ENCODE measurements around the gene ZNF614.

DNA sequence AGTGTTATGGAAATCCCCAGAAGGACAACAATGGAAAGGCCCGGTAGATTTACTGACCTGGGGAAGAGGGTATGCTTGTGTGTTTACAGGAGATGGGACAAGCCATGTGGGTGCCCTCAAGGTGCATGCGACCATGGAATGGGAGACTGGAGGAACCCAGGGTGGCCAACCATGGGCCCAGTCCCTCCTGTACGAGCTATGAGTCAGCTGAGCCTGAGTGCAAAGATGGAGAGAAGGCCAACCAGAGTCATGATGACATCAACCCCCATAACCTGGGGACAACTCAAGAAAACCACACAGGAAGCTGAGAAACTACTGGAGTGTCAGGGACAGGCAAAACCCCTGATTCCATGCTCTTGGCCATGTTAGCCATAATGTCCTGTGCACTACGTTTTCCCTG lies 49.3 kb downstream of the ZNF614 start:
- TF ChIP-seq FOSL1 (IDR thresholded peaks at IDR 0.05; ENCODE audit: low read depth) (no peak), POLR2A (IDR thresholded peaks at IDR 0.05; ENCODE audit: borderline replicate concordance, extremely low read depth, insufficient read depth, insufficient read length) (no peak), JUND (IDR thresholded peaks at IDR 0.05) (no peak), POLR2AphosphoS5 (IDR thresholded peaks at IDR 0.05; ENCODE audit: low read depth, low read length) (no peak), ZNF274 (IDR thresholded peaks at IDR 0.05; ENCODE audit: low read depth, low read length) (no peak), EZH2 (IDR thresholded peaks at IDR 0.05) (no peak), CEBPB (IDR thresholded peaks at IDR 0.05; ENCODE audit: low read depth) (no peak), ELF1 (IDR thresholded peaks at IDR 0.05; ENCODE audit: borderline replicate concordance, low read depth) (no peak), SIN3A (IDR thresholded peaks at IDR 0.05; ENCODE audit: low read depth) (no peak), SP1 (IDR thresholded peaks at IDR 0.05; ENCODE audit: low read depth) (no peak), YY1 (IDR thresholded peaks at IDR 0.05; ENCODE audit: extremely low read depth, insufficient replicate concordance, low read depth, low read length) (no peak)
- TF ChIP-seq, protein P1, sequence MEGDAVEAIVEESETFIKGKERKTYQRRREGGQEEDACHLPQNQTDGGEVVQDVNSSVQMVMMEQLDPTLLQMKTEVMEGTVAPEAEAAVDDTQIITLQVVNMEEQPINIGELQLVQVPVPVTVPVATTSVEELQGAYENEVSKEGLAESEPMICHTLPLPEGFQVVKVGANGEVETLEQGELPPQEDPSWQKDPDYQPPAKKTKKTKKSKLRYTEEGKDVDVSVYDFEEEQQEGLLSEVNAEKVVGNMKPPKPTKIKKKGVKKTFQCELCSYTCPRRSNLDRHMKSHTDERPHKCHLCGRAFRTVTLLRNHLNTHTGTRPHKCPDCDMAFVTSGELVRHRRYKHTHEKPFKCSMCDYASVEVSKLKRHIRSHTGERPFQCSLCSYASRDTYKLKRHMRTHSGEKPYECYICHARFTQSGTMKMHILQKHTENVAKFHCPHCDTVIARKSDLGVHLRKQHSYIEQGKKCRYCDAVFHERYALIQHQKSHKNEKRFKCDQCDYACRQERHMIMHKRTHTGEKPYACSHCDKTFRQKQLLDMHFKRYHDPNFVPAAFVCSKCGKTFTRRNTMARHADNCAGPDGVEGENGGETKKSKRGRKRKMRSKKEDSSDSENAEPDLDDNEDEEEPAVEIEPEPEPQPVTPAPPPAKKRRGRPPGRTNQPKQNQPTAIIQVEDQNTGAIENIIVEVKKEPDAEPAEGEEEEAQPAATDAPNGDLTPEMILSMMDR (IDR thresholded peaks at IDR 0.05 in 2 of 3, conservative IDR thresholded peaks at IDR 0.05 in 1 of 3; ENCODE audit: borderline replicate concordance in 1 of 3, insufficient read depth in 1 of 3, low read depth in 2 of 3, low read length in 2 of 3), result no peak
- TF ChIP-seq, protein P2, sequence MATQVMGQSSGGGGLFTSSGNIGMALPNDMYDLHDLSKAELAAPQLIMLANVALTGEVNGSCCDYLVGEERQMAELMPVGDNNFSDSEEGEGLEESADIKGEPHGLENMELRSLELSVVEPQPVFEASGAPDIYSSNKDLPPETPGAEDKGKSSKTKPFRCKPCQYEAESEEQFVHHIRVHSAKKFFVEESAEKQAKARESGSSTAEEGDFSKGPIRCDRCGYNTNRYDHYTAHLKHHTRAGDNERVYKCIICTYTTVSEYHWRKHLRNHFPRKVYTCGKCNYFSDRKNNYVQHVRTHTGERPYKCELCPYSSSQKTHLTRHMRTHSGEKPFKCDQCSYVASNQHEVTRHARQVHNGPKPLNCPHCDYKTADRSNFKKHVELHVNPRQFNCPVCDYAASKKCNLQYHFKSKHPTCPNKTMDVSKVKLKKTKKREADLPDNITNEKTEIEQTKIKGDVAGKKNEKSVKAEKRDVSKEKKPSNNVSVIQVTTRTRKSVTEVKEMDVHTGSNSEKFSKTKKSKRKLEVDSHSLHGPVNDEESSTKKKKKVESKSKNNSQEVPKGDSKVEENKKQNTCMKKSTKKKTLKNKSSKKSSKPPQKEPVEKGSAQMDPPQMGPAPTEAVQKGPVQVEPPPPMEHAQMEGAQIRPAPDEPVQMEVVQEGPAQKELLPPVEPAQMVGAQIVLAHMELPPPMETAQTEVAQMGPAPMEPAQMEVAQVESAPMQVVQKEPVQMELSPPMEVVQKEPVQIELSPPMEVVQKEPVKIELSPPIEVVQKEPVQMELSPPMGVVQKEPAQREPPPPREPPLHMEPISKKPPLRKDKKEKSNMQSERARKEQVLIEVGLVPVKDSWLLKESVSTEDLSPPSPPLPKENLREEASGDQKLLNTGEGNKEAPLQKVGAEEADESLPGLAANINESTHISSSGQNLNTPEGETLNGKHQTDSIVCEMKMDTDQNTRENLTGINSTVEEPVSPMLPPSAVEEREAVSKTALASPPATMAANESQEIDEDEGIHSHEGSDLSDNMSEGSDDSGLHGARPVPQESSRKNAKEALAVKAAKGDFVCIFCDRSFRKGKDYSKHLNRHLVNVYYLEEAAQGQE (IDR thresholded peaks at IDR 0.05; ENCODE audit: low read depth), result no peak
- TF ChIP-seq, protein P3, sequence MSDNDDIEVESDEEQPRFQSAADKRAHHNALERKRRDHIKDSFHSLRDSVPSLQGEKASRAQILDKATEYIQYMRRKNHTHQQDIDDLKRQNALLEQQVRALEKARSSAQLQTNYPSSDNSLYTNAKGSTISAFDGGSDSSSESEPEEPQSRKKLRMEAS (IDR thresholded peaks at IDR 0.05), result no peak

All from HCT116 (cell line).